ENCODE results near the gene SLC37A1. TPM values are rescaled to one million over a fixed set of nuclear protein-coding genes. Genes with fewer than 3 reads are reported as not detected.

Gene SLC37A1
- total and polyA plus RNA-seq, 4 donors = 2.0 to 7.2 (median 4.3) TPM

GRCh38 chr21:42570841-42571387 is 57.3 kb downstream of the SLC37A1 start:
- H3K36me3 ChIP-seq (ENCODE audit: control insufficient read depth in 4 of 4, insufficient read depth in 3 of 4, low read depth in 1 of 4, low read length in 3 of 4) = peaks cover 3 to 17% (median 5%) of the 10 kb centered on the region in 4 donors
- 92% methylated on average over 20 of the region's 20 CpGs for WGBS
- TF ChIP-seq CTCF (IDR thresholded peaks at IDR 0.05; ENCODE audit: low read depth, low read length, missing input control) (no peak), RXRA (IDR thresholded peaks at IDR 0.05) (no peak), FOXA1 (IDR thresholded peaks at IDR 0.05) (no peak), FOXA2 (IDR thresholded peaks at IDR 0.05) (no peak), GABPA (IDR thresholded peaks at IDR 0.05 in 1 of 2, conservative IDR thresholded peaks at IDR 0.05 in 1 of 2) (no peak), SP1 (IDR thresholded peaks at IDR 0.05) (no peak), TAF1 (conservative IDR thresholded peaks at IDR 0.05) (no peak), HNF4G (IDR thresholded peaks at IDR 0.05) (no peak), ZBTB33 (IDR thresholded peaks at IDR 0.05) (no peak), MAX (IDR thresholded peaks at IDR 0.05) (no peak), ATF3 (IDR thresholded peaks at IDR 0.05) (no peak), REST (IDR thresholded peaks at IDR 0.05) (no peak), EGR1 (IDR thresholded peaks at IDR 0.05; ENCODE audit: low read depth in 2 of 2) (no peak), RAD21 (IDR thresholded peaks at IDR 0.05) (no peak), HNF4A (conservative IDR thresholded peaks at IDR 0.05) (no peak), YY1 (IDR thresholded peaks at IDR 0.05) (no peak), NR2F2 (IDR thresholded peaks at IDR 0.05) (no peak), JUND (IDR thresholded peaks at IDR 0.05) (no peak)
- no peak for DNase-seq (ENCODE audit: low spot score)
- no peak overlapping the region for H3K4me3 ChIP-seq (ENCODE audit: low read depth in 1 of 3, low read length in 3 of 3)
- H3K9ac ChIP-seq (ENCODE audit: low read depth in 1 of 2, low read length in 2 of 2) = no peak overlapping the region
- H3K9me3 ChIP-seq (ENCODE audit: control insufficient read depth in 4 of 4, low read length in 3 of 4) = peaks cover 0 to under 1% (median 0%) of the 10 kb centered on the region in 4 donors
- no peak overlapping the region for H3K27ac ChIP-seq (ENCODE audit: low read depth in 1 of 2, low read length in 2 of 2)
- no peaks in the 10 kb centered on the region for H3K4me1 ChIP-seq (ENCODE audit: control insufficient read depth in 4 of 4, insufficient read depth in 4 of 4, low read length in 3 of 4)
- no peaks in the 10 kb centered on the region for H3K27me3 ChIP-seq (ENCODE audit: control insufficient read depth in 4 of 4, insufficient read depth in 4 of 4, low read length in 3 of 4)

Data from liver (tissue), 9 donors.